Measurements from ENCODE around the gene TPST2. TPM values are rescaled to one million over a fixed set of nuclear protein-coding genes. Genes with fewer than 3 reads are reported as not detected.
"Not testable (repeated sequence)": the region's sequence is repeated elsewhere in the genome, so short reads cannot be mapped to it uniquely, and the experiment has no call there.

TPST2 gene
- total RNA-seq, 4 donors from 2014 or later, result 99.2 to 154 (median 121) TPM

DNA sequence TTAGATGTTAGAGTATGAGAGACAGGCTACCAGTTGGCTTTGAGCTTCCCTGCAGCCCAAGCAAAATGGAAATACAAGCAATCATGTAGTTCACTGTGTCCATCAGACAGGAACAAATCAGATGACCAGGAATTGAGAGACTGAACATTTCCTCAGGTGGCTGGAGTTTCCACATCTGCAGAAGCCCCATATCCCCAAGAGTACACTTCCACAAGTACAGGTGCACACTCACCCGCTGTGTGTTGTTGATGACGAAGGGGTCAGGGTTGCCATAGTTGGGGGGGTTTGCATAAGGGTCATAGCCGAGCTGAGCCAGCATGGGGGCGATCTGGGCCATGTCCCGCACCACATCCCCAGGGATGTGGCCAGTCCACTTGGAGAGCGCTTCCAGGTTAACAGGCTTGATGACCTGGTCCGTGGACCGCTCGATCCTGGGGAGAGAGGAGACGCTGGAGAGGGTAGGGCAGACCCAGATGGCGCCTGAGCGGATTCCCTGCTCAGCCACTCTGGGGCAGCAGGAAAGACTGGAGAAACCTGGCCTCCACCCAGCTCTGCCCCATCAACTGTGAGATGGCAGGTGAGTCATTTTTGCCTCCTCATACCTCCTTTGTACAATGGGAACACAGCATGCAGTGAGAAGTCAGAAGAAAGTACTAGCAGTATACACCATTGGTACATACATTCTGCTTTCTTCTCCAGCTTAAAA lies 53.7 kb downstream of the TPST2 start:
- no peak for DNase-seq
- TF ChIP-seq POLR2A (IDR thresholded peaks at IDR 0.05), result no peak
- TF ChIP-seq, protein P1, sequence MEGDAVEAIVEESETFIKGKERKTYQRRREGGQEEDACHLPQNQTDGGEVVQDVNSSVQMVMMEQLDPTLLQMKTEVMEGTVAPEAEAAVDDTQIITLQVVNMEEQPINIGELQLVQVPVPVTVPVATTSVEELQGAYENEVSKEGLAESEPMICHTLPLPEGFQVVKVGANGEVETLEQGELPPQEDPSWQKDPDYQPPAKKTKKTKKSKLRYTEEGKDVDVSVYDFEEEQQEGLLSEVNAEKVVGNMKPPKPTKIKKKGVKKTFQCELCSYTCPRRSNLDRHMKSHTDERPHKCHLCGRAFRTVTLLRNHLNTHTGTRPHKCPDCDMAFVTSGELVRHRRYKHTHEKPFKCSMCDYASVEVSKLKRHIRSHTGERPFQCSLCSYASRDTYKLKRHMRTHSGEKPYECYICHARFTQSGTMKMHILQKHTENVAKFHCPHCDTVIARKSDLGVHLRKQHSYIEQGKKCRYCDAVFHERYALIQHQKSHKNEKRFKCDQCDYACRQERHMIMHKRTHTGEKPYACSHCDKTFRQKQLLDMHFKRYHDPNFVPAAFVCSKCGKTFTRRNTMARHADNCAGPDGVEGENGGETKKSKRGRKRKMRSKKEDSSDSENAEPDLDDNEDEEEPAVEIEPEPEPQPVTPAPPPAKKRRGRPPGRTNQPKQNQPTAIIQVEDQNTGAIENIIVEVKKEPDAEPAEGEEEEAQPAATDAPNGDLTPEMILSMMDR (IDR thresholded peaks at IDR 0.05), result no peak
- intact Hi-C loops (cut with DNase I), result no loop called here
- peaks cover 16 to 35% of the 10 kb centered on the region in 2 donors for H3K36me3 ChIP-seq
- H3K9me3 ChIP-seq, result no peaks in the 10 kb centered on the region
- no peaks in the 10 kb centered on the region for H3K27me3 ChIP-seq
- WGBS, 2 donors, result 92 to 94% methylated on average over 12 of the region's 12 CpGs
- H3K4me3 ChIP-seq (replicated peaks in 1 of 3), result no peak overlapping the region
- H3K4me1 ChIP-seq, result no peaks in the 10 kb centered on the region
- H3K27ac ChIP-seq, result no peak overlapping the region

DNA sequence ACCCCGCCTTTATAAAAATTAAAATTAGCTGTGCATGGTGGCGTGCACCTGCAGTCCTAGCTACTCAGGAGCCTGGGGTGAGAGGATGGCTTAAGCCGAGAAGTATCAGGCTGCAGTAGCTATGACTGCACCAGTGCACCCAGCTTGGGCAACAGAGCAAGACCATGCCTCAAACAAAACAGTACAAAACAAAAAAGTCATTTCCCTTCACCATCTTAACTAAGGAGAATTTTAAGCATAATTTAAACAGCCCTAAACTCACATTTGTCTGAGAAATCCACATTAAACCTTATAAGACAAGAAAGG lies 54.4 kb downstream of the TPST2 start:
- no peak for DNase-seq
- Histone ChIP-seq H3K4me1 (no peaks in the 10 kb centered on the region), H3K27me3 (no peaks in the 10 kb centered on the region), H3K36me3 (peaks cover 15 to 34% of the 10 kb centered on the region in 2 donors), H3K4me3 (replicated peaks in 1 of 3) (no peak overlapping the region), H3K9me3 (no peaks in the 10 kb centered on the region), H3K27ac (no peak overlapping the region)
- TF ChIP-seq, protein P1 (IDR thresholded peaks at IDR 0.05), result no peak
- no peak for TF ChIP-seq POLR2A (IDR thresholded peaks at IDR 0.05)
- intact Hi-C loops (cut with DNase I), result no loop called here
- 88 to 96% methylated on average over 3 of the region's 3 CpGs for WGBS, 2 donors

DNA sequence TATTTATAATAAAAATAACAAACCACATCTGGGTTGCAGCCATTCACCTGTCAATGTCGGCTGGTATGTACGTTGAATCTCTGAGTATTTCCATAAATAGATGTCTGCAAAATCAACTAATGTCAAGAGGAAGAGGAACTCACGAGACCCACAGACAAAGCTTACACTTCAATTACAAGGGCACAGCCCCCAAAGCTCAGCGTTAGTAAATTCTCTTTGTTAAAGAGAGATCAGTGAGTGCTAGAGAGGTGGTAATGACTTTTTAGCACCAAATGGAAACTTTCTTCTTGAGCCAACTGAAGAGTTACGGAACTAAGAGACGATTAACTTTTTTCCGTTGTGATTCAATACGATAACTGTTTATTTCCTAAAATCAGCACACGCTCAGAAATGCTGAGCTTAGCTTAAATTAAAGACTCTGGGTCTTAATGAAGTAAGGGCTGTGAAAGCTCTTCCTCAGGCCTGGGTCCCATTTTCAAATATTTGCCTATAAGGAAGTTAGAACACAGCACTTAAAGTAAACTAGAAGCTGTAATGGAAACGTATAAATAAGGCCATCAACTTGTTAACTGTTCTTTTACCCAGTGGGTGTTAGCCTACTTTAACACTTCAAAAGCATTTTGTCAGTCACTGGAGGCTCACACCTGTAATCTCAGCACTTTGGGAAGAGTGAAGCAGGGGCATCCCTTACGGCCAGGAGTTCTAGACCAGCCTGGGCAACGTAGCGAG lies 54.9 kb downstream of the TPST2 start:
- H3K27ac ChIP-seq, result no peak overlapping the region
- TF ChIP-seq POLR2A (IDR thresholded peaks at IDR 0.05), result no peak
- TF ChIP-seq, protein P1 (IDR thresholded peaks at IDR 0.05), result no peak
- peaks cover 12 to 28% of the 10 kb centered on the region in 2 donors for H3K36me3 ChIP-seq
- 70 to 75% methylated on average over 13 of the region's 13 CpGs for WGBS, 2 donors
- H3K4me3 ChIP-seq (replicated peaks in 1 of 3), result no peak overlapping the region
- intact Hi-C loops (cut with DNase I), result no loop called here
- H3K27me3 ChIP-seq, result no peaks in the 10 kb centered on the region
- H3K4me1 ChIP-seq, result no peaks in the 10 kb centered on the region
- H3K9me3 ChIP-seq, result no peaks in the 10 kb centered on the region
- DNase-seq, result no peak

DNA sequence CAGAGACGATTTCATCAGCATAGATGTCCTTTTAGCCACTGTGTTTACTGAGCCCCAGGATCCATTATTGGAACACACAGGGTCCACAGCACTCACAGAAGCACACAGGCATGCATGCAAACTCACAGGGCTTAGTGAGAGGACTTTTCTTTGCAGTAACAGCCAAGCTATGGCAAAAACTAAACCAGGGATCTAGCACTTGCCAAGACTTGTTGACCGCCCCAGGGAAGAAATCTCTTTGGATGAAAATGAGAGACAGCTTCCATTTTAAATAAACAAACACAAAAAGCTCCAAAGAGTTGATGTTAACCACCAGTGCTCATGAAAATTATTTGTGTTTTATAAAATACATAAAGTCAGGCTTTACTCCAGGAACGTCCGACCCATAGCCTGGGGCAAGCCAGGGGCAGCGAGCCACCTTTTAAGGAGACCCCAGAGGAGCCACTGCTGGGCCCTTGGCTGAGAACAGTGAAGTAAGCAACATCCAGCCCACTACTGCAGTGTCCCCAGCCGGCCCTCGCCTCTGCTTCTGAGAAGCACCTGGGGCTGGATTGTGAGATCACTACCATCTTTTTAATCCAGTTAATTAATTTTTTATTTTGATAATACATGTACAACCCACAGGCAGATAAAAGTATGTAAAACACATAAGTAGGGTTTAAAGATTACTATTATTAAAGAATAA lies 55.6 kb downstream of the TPST2 start:
- H3K4me3 ChIP-seq (replicated peaks in 1 of 3), result no peak overlapping the region
- H3K9me3 ChIP-seq, result no peaks in the 10 kb centered on the region
- no peaks in the 10 kb centered on the region for H3K4me1 ChIP-seq
- intact Hi-C loops (cut with DNase I), result no loop called here
- peaks cover 16 to 28% of the 10 kb centered on the region in 2 donors for H3K36me3 ChIP-seq
- no peak for TF ChIP-seq POLR2A (IDR thresholded peaks at IDR 0.05)
- TF ChIP-seq, protein P1 (IDR thresholded peaks at IDR 0.05), result no peak
- no peak for DNase-seq
- H3K27me3 ChIP-seq, result no peaks in the 10 kb centered on the region
- H3K27ac ChIP-seq, result no peak overlapping the region
- WGBS, 2 donors, result 90 to 91% methylated on average over 7 of the region's 7 CpGs

DNA sequence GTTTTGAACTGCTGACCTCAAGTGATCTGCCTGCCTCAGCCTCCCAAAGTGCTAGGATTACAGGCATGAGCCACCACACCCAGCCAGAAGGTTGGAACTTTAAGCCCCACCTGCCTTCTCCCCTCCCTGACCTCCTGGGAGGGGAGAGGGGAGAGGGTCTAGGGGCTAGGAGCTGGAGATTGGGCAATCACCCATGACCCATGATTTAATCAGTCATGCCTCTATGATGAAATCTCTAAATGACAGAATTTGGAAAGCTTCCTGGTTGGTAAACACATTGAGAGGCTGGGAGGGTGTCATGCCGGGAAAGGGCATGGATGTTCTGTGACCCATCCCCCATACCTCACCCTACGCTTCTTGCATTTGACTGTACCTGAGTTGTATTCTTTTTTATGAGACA lies 60.6 kb downstream of the TPST2 start:
- Histone ChIP-seq H3K27ac (no peak overlapping the region), H3K27me3 (no peaks in the 10 kb centered on the region), H3K4me1 (no peaks in the 10 kb centered on the region), H3K4me3 (replicated peaks in 1 of 3) (no peak overlapping the region), H3K9me3 (no peaks in the 10 kb centered on the region), H3K36me3 (peaks cover 28 to 42% of the 10 kb centered on the region in 2 donors)
- DNase-seq, result no peak
- intact Hi-C loops (cut with DNase I), result no loop called here
- TF ChIP-seq, protein P1 (IDR thresholded peaks at IDR 0.05), result no peak
- no peak for TF ChIP-seq POLR2A (IDR thresholded peaks at IDR 0.05)
- 84 to 92% methylated on average over 2 of the region's 2 CpGs for WGBS, 2 donors

DNA sequence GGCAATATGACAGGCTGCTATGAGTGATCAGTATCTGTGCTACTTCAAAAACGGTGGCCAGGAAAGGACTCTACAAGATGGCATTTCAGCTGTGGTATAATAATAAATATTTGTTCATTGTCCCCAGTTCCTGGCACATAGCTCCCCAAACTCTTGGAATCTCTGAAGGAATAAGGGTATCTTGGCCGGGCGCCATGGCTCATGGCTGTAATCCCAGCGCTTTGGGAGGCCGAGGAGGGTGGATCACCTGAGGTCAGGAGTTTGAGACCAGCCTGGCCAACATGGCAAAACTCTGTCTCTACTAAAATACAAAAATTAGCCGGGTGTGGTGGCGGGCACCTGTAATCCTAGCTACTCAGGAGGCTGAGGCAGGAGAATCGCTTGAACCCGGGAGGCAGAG lies 61.4 kb downstream of the TPST2 start:
- H3K36me3 ChIP-seq, result peaks cover 28 to 46% of the 10 kb centered on the region in 2 donors
- intact Hi-C loops (cut with DNase I); H3K4me1 ChIP-seq; H3K27ac ChIP-seq; DNase-seq; H3K27me3 ChIP-seq; H3K9me3 ChIP-seq; H3K4me3 ChIP-seq (replicated peaks in 1 of 3): not testable (repeated sequence)
- WGBS, 2 donors, result 93% methylated on average over 9 of the region's 9 CpGs
